Measurements from ENCODE around the gene OR10G7. TPM values are rescaled to one million over a fixed set of nuclear protein-coding genes. Genes with fewer than 3 reads are reported as not detected.

The OR10G7 gene
- total RNA-seq, 1 experiment from 2014 or later, result not detected

DNA sequence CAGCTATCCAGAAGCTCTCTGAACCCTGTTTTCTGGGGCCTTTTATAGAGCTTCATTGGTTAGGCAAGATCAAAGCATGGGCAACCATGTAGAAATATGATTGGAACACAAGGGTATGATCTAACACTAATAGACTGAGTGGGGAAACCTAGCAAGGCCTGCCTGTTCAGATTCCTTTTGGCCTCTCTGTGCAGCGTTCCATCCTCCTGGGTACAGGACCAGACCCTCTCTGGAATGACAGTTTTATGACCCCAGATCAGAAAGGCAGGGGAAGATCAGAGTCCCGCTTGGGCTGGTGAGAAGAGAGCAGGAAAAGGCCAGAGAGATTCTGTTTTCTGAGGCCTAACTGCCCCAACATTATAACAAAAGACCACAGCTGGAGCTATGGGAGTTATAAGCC, 37.5 kb upstream of the OR10G7 start:
- no peaks in the 10 kb centered on the region for H3K36me3 Mint-ChIP-seq
- ChIA-PET POLR2A (no interaction called here), CTCF (no interaction called here)
- no peaks in the 10 kb centered on the region for H3K27me3 Mint-ChIP-seq (ENCODE audit: low read depth)
- no peak overlapping the region for H3K4me3 Mint-ChIP-seq
- no peaks in the 10 kb centered on the region for H3K9me3 Mint-ChIP-seq
- H3K27ac Mint-ChIP-seq, result no peak overlapping the region
- no peak for TF ChIP-seq ZNF423 (CRISPR knock-in tag; IDR thresholded peaks at IDR 0.05)
- no peak for ATAC-seq
- peaks cover 4% of the 10 kb centered on the region; the same call in 1 of the 2 replicates for H3K4me1 Mint-ChIP-seq
- DNase-seq (ENCODE audit: low spot score), result no peak

GRCh38 chr11:124077266-124077665, 36.1 kb upstream of the OR10G7 start:
- Mint-ChIP-seq H3K27me3 (ENCODE audit: low read depth) (no peaks in the 10 kb centered on the region), H3K36me3 (no peaks in the 10 kb centered on the region), H3K4me3 (no peak overlapping the region), H3K27ac (no peak overlapping the region), H3K4me1 (peaks cover 4% of the 10 kb centered on the region; the same call in 1 of the 2 replicates), H3K9me3 (no peaks in the 10 kb centered on the region)
- no peak for ATAC-seq
- DNase-seq (ENCODE audit: low spot score), result no peak
- TF ChIP-seq NR3C1 (CRISPR knock-in tag; conservative IDR thresholded peaks at IDR 0.05; ENCODE audit: low read depth) (no peak), MAX (CRISPR knock-in tag; IDR thresholded peaks at IDR 0.05) (no peak), NFE2L1 (CRISPR knock-in tag; IDR thresholded peaks at IDR 0.05) (no peak), NR1H2 (CRISPR knock-in tag; IDR thresholded peaks at IDR 0.05) (no peak), ESRRA (CRISPR knock-in tag; IDR thresholded peaks at IDR 0.05; ENCODE audit: borderline replicate concordance) (no peak), NR2C2 (CRISPR knock-in tag; IDR thresholded peaks at IDR 0.05) (no peak), FOXK1 (CRISPR knock-in tag; IDR thresholded peaks at IDR 0.05) (no peak), ZNF512 (CRISPR knock-in tag; IDR thresholded peaks at IDR 0.05; ENCODE audit: borderline replicate concordance) (0 out of 2 replicates have a peak, but pooled peaks have one; percentile 38), CREB1 (CRISPR knock-in tag; IDR thresholded peaks at IDR 0.05) (no peak)
- POLR2A ChIA-PET, result no interaction called here
- CTCF ChIA-PET, result interaction anchor here (4.0 kb wide), 1 partner anchor 46 kb away, joined by 17 read pairs; no protein-coding TSS in a partner anchor

DNA sequence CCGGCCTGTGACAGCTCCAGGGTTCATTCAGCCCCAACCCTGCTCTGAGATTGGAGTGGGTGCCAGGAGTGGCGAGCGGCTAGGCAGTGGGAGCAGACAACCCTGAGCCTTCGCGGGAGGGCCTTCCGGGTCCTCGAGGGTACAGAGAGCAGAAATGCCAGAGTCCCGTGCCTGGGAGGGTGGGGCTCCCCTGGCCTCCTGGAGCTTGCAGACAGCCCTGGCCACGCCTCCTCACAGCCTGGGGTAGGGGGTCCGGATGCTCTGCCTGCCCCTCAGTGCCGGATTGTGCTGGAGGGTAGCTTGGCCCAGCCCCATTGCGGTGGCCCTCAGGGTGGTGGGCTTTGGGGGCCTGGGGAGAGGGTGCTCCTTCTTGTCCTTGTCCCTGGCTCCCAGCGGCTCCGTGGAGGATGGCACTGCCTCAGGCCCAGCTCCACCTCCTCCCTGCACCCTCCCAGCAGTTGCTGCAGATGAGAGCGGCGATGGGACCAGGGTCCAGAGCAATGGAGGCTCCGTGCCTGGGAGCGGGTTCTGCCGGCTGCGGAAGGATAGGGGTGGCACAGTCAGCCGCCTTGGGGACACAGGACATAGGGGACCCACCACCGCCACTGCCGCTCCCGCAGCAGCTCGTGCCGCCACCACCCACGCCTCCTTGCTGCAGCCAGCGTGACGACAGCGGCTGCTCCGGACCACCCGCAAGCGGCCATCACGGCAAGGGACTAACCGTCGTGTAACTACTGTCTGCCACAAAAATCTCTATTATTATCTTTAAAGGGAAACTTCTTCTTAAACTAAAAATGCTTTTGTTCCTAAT, 34.9 kb upstream of the OR10G7 start:
- Mint-ChIP-seq H3K4me1 (peaks cover 10% of the 10 kb centered on the region), H3K9me3 (no peaks in the 10 kb centered on the region), H3K27ac (no peak overlapping the region), H3K36me3 (no peaks in the 10 kb centered on the region), H3K4me3 (peak overlapping the region; percentile 55), H3K27me3 (ENCODE audit: low read depth) (no peaks in the 10 kb centered on the region)
- peak; percentile 26 for DNase-seq (ENCODE audit: low spot score)
- ChIA-PET CTCF (interaction anchor here (1.4 to 4.0 kb wide), 3 partner anchors 24 to 118 kb away, joined by 3 to 17 read pairs (median 10); no protein-coding TSS in a partner anchor), POLR2A (no interaction called here)
- peak; percentile 54 for ATAC-seq
- TF ChIP-seq ZBTB21 (CRISPR knock-in tag; IDR thresholded peaks at IDR 0.05; ENCODE audit: borderline replicate concordance), result no peak
- no peak for TF ChIP-seq NFATC4 (CRISPR knock-in tag; IDR thresholded peaks at IDR 0.05)
- no peak for TF ChIP-seq ETV6 (CRISPR knock-in tag; IDR thresholded peaks at IDR 0.05)
- no peak for TF ChIP-seq SOX15 (CRISPR knock-in tag; IDR thresholded peaks at IDR 0.05)
- no peak for TF ChIP-seq GABPB1 (CRISPR knock-in tag; IDR thresholded peaks at IDR 0.05)
- TF ChIP-seq, protein P1, sequence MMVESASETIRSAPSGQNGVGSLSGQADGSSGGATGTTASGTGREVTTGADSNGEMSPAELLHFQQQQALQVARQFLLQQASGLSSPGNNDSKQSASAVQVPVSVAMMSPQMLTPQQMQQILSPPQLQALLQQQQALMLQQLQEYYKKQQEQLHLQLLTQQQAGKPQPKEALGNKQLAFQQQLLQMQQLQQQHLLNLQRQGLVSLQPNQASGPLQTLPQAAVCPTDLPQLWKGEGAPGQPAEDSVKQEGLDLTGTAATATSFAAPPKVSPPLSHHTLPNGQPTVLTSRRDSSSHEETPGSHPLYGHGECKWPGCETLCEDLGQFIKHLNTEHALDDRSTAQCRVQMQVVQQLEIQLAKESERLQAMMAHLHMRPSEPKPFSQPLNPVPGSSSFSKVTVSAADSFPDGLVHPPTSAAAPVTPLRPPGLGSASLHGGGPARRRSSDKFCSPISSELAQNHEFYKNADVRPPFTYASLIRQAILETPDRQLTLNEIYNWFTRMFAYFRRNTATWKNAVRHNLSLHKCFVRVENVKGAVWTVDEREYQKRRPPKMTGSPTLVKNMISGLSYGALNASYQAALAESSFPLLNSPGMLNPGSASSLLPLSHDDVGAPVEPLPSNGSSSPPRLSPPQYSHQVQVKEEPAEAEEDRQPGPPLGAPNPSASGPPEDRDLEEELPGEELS (CRISPR knock-in tag; IDR thresholded peaks at IDR 0.05), result no peak
- TF ChIP-seq, protein P2, sequence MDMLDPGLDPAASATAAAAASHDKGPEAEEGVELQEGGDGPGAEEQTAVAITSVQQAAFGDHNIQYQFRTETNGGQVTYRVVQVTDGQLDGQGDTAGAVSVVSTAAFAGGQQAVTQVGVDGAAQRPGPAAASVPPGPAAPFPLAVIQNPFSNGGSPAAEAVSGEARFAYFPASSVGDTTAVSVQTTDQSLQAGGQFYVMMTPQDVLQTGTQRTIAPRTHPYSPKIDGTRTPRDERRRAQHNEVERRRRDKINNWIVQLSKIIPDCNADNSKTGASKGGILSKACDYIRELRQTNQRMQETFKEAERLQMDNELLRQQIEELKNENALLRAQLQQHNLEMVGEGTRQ (CRISPR knock-in tag; IDR thresholded peaks at IDR 0.05), result no peak
- no peak for TF ChIP-seq IRF2 (CRISPR knock-in tag; IDR thresholded peaks at IDR 0.05; ENCODE audit: borderline replicate concordance, low read depth)
- TF ChIP-seq, protein P3, sequence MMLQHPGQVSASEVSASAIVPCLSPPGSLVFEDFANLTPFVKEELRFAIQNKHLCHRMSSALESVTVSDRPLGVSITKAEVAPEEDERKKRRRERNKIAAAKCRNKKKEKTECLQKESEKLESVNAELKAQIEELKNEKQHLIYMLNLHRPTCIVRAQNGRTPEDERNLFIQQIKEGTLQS (CRISPR knock-in tag; conservative IDR thresholded peaks at IDR 0.05), result no peak
- TF ChIP-seq USF1 (CRISPR knock-in tag; IDR thresholded peaks at IDR 0.05), result no peak
- no peak for TF ChIP-seq CTCF (IDR thresholded peaks at IDR 0.05)
- TF ChIP-seq, protein P4, sequence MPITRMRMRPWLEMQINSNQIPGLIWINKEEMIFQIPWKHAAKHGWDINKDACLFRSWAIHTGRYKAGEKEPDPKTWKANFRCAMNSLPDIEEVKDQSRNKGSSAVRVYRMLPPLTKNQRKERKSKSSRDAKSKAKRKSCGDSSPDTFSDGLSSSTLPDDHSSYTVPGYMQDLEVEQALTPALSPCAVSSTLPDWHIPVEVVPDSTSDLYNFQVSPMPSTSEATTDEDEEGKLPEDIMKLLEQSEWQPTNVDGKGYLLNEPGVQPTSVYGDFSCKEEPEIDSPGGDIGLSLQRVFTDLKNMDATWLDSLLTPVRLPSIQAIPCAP (CRISPR knock-in tag; IDR thresholded peaks at IDR 0.05), result no peak

All from WTC11 (cell line).